HG03196 (cell line): Measurements from ENCODE around the gene ANKRD63.

Experiments used
- ATAC-seq: cut with Tn5 transposase; IDR thresholded peaks from one replicate; pipeline ENCODE4 v1.9.1; 2021; ENCODE audit not compliant: unreplicated experiment

Gene ANKRD63, protein sequence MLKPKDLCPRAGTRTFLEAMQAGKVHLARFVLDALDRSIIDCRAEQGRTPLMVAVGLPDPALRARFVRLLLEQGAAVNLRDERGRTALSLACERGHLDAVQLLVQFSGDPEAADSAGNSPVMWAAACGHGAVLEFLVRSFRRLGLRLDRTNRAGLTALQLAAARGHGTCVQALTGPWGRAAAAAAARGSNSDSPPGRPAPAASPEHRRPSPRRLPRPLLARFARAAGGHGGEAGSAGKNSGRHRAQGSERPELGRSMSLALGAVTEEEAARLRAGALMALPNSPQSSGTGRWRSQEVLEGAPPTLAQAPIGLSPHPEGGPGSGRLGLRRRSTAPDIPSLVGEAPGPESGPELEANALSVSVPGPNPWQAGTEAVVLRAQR

GRCh38 chr15:40282869-40283614, at the start of gene ANKRD63:
ANKRD63 (minus strand) TSS chr15:40283064; CDS start chr15:40282586, 478 bp downstream.
- ATAC-seq = no peak

- ATAC-seq = no peak
Observed at GRCh38 chr15:40332113-40332781, 49.4 kb upstream of the ANKRD63 start.

- ATAC-seq = no peak
Observed at GRCh38 chr15:40331637-40332036, 48.8 kb upstream of the ANKRD63 start.

DNA sequence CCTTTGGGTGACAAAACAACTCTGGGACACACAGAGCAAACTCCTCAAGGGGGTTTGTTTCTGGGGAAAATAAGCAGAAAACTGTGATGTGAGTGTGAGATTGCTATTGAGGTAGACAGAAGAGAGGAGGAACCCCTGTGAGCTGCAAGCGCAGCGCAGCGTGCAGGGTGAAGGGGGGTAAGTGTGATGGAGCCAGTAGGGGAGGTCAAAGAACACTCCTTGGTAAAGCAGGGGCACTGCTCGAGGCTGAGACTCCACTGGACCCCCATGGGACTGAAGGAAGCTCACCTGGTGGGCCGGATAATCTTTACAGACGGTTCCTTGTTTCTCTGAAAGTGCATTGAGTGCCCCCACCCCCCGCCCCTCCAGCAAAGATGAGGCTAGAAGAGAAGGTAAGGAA, 48.2 kb upstream of the ANKRD63 start:
- ATAC-seq = no peak

GRCh38 chr15:40330368-40330836, 47.5 kb upstream of the ANKRD63 start:
- no peak for ATAC-seq

GRCh38 chr15:40329804-40330203, 46.9 kb upstream of the ANKRD63 start:
- no peak for ATAC-seq

- no peak for ATAC-seq
Observed at GRCh38 chr15:40328751-40329150, 45.9 kb upstream of the ANKRD63 start.

GRCh38 chr15:40328176-40328575, 45.3 kb upstream of the ANKRD63 start:
- ATAC-seq = no peak

DNA sequence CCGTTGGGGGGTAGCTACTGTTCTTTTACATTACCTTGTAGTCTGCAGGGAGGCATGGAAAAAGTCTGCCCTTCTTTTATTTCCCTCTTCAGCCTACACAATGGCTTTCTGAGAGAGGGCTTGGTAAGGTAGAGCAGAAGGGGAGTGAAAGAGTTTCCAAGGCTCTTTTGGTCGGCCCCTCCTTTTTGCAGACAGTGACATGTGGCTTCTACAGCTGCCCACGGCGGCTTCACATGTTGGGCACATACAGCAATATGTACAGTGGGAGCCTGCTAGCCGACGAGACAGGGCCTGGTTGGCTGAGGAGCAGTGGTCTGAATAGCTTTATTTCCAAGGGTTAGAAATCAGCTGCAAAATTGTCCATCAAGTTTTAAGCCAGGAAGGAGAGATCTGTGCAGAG, 44.6 kb upstream of the ANKRD63 start:
- ATAC-seq = no peak

DNA sequence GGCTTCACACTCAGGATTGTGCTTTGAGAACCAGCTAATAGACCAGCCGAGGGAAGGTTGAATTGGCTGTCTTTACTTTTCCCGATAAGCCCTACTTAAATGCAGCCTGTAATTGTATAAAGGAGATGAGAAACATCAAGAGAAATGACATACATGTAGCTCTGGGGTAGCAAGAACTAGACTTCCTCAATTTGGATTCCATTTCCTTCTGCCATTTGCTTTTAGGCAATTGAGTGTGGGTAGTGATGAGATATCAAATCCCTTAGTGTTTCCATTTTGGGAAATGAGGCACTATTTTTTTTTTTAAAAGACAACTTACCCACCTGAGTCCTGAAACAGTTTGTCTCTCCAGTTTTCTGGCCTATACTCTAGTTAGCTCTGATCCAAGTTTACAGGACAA, 42.8 kb upstream of the ANKRD63 start:
- ATAC-seq = no peak

DNA sequence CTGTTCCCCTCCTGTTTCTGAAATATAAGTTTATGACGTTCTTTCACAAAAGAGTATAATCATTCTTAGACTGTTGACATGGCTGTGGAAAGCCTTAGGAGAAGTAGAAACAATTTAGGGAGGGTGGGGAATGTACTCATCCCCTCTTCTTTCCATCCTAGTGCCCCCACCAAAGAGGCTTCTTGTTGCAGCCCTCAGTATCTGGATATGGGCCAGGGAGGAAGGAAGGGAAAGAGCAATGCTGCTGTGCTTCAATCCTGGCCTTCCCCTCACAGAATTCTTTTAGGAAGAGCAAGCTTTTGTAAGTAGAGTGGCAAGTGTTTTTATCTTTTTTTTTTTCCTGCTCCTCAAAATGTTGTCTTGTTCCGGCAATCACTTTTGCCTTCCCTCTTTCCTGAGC, 42.3 kb upstream of the ANKRD63 start:
- no peak for ATAC-seq

GRCh38 chr15:40323953-40324937, 41.4 kb upstream of the ANKRD63 start:
- ATAC-seq = peak; percentile 5

DNA sequence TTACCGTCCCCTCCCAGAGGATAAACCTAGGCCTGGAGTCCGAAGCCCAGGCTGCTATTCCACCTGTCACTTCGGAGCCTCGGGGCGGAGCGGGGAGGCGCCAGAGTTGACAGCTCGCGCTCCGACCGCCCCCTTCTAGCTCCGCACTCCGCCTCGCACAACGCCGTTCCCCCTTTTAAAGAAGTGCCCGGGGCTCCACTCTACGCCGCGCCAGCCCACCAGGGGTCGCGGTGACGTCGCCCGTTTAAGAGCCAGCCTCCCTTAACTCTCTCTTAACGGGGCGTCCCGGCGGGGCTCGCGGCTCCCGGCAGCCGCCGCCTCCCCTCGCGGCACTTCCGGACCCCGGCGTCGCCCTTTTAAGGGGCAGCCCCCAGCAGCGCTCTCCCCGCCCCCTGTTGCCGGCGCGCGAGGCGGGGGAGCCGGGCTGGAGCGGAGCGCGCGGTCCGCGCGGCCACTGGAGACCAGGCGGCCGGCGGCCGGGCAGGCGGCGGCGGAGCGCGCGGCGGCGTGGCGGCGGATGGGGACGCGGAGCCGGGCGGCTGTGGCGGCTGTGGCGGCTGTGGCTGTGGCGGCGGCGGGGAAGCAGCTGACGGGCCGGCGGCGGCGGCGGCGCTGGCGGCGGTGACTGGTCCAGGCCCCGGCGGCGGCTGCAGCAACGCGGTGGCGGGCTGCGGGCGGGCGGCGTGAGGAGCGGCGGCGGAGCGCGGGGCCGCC, 40.5 kb upstream of the ANKRD63 start, which contains the start of gene INAFM2:
TSS of gene INAFM2 (plus strand) at position 454 of the 714 bp plus-strand sequence. CDS start 364 bp downstream, outside the sequence.
- ATAC-seq = peak; percentile 89

GRCh38 chr15:40322531-40323238, 39.8 kb upstream of the ANKRD63 start:
- ATAC-seq = no peak

- no peak for ATAC-seq
Observed at GRCh38 chr15:40320931-40321371, 38.1 kb upstream of the ANKRD63 start.

DNA sequence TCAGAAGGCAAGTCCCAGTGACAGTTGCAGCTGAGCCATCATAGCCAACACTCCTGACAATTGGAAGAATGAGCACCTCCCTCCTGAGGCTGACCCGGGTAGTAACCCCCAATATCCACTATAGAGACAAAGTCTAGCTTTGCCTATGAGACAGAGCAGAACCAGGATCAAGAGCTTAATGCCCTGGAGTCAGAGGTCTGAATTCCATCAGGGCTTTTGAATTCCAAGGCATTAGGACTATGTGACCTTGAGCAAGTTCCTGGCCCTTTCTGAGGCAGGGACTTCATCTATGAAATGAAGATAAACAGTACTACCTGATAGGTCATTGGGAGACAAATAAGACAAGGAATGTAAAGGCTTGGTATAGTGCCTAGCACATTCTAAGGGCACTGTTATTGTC, 37.5 kb upstream of the ANKRD63 start:
- no peak for ATAC-seq

GRCh38 chr15:40317580-40317979, 34.7 kb upstream of the ANKRD63 start:
- ATAC-seq = no peak

DNA sequence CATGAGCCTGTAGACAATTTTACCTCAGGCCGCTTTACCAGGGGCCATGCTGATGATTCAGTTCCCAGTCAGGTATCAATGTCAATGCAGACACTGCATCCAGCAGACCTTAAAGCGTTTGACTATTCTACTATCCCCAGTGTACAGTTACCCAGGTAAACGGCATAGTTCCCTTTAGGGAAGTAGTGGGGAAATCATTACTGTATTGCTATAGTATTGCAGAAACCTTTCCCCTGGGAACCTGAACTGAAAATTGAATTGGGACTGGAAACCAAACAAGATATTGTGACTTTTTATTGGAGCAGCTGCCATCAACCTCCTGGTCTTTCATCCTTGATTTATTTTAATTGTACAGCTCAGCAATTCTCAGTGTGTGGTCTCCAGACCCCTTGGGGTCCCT, 34.1 kb upstream of the ANKRD63 start:
- no peak for ATAC-seq

DNA sequence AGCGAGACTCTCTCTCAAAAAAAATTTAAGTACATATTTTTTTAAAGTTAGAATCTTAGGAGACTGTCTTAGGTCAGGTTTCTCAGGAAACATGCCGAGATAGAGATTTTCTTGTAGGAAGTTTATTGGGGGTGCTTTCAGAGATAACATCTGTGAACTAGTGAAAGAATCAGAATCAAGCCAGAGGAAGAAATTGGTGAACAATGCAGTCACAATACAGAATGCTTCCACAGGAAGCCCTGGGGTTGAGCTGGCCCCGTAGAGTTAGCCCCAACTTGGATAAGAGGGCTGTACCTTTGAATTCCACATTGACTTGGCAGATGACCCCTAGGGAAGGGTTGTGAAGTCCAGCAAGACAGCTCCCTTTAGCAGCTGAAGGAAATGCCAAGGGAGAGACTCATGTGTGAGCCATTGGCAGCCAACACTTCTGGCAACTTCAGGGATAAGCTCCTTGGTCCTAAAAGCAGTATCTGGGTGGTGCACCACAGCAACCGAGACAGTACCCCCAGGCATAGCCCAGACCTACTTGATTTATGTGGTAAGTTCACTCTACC, 31.9 kb upstream of the ANKRD63 start:
- ATAC-seq = no peak
